Hypothalamus (tissue), 51 donors: Measurements from ENCODE around the gene MAP3K5.
"Not testable (repeated sequence)": the region's sequence is repeated elsewhere in the genome, so short reads cannot be mapped to it uniquely, and the experiment has no call there.

Source experiments
- DNase-seq, 51 donors: peaks; one replicate each; lab custom pipeline; 2025; lab: John Stamatoyannopoulos, UW

MAP3K5 gene

GRCh38 chr6:136726837-136727557, 65.3 kb downstream of the MAP3K5 start:
- DNase-seq = no peak

GRCh38 chr6:136725124-136725523, 67.2 kb downstream of the MAP3K5 start:
- DNase-seq = no peak

GRCh38 chr6:136723780-136724179, 68.5 kb downstream of the MAP3K5 start:
- peak in 3 of 51 donors; percentile 2 to 30 (median 14) for DNase-seq

- DNase-seq = no peak
Observed at GRCh38 chr6:136721467-136721866, 70.8 kb downstream of the MAP3K5 start.

GRCh38 chr6:136720045-136720770, 72.1 kb downstream of the MAP3K5 start:
- no peak for DNase-seq

GRCh38 chr6:136719280-136720044, 72.8 kb downstream of the MAP3K5 start:
- DNase-seq = peak in 6 of 51 donors; percentile 2 to 37 (median 12)

GRCh38 chr6:136718476-136718875, 73.8 kb downstream of the MAP3K5 start:
- DNase-seq = no peak

- DNase-seq = peak in 1 of 51 donors; percentile 39
Observed at GRCh38 chr6:136717716-136717990, 74.6 kb downstream of the MAP3K5 start.

GRCh38 chr6:136716917-136717715, 75.2 kb downstream of the MAP3K5 start:
- no peak for DNase-seq

- DNase-seq = not testable (repeated sequence)
Observed at GRCh38 chr6:136712642-136713041, 79.6 kb downstream of the MAP3K5 start.

GRCh38 chr6:136711644-136712043, 80.6 kb downstream of the MAP3K5 start:
- no peak for DNase-seq

GRCh38 chr6:136710877-136711552, 81.3 kb downstream of the MAP3K5 start:
- DNase-seq = no peak

GRCh38 chr6:136709429-136709828, 82.8 kb downstream of the MAP3K5 start:
- DNase-seq = no peak

GRCh38 chr6:136706430-136706829, 85.8 kb downstream of the MAP3K5 start:
- DNase-seq = peak in 17 of 51 donors; percentile 1 to 43 (median 13)

- no peak for DNase-seq
Observed at GRCh38 chr6:136703331-136703865, 88.9 kb downstream of the MAP3K5 start.

GRCh38 chr6:136701045-136701444, 91.2 kb downstream of the MAP3K5 start:
- DNase-seq = no peak

GRCh38 chr6:136699358-136699757, 92.9 kb downstream of the MAP3K5 start:
- no peak for DNase-seq

- no peak for DNase-seq
Observed at GRCh38 chr6:136696783-136697364, 95.4 kb downstream of the MAP3K5 start.

GRCh38 chr6:136696238-136696637, 96.0 kb downstream of the MAP3K5 start:
- no peak for DNase-seq
